GM12878 (cell line): ENCODE measurements around the gene HS6ST3. TPM values are rescaled to one million over a fixed set of nuclear protein-coding genes. Genes with fewer than 3 reads are reported as not detected.

ENCODE experiments used
- ATAC-seq: fragments of 200-7000 bp; cut with Tn5 transposase; 3 replicates; pipeline ENCODE4 v1.9.1; 2020; ENCODE audit warnings: mild to moderate bottlenecking, moderate library complexity
- BruUV-seq: library from RNA; stranded (reverse); fragments of 400-500 nt; replicated peaks from 2 replicates; lab custom pipeline; 2021; lab: Mats Ljungman, UMichigan
- CTCF ChIA-PET: fragments of 300-600 bp; sonication (Branson Sonifier 250); formaldehyde crosslinking; extraction: SDS; loops from one replicate; lab custom pipeline; 2021; ENCODE audit warnings: inconsistent platforms; lab: Yijun Ruan, JAX
- POLR2A ChIA-PET: fragments of 350-600 bp; formaldehyde crosslinking; extraction: SDS; loops from one replicate; lab custom pipeline; 2021; ENCODE audit warnings: inconsistent platforms; lab: Charles Lee
- RAD21 ChIA-PET: fragments of 300-600 bp; sonication (Branson Sonifier 250); formaldehyde crosslinking; loops from one replicate; lab custom pipeline; 2023; ENCODE audit warnings: antibody characterized with exemption; ENCODE audit not compliant: unreplicated experiment; lab: Charles Lee
- SMC1A ChIA-PET: fragments of 300-600 bp; sonication (Branson Sonifier 250); formaldehyde crosslinking; loops from one replicate; lab custom pipeline; 2023; ENCODE audit not compliant: unreplicated experiment, uncharacterized antibody; lab: Charles Lee
- DNase-seq: peaks from one replicate; pipeline ENCODE4 v3.0.0-alpha.2; 2011; ENCODE audit warnings: low read depth, low spot score
- FAIRE-seq: peaks from 3 replicates; lab custom pipeline; 2011; peaks lifted over from hg19 to GRCh38; lab: Jason Lieb, UNC
- H2AFZ ChIP-seq: 2 replicates; pipeline ENCODE4 v1.6.0; 2011; ENCODE audit warnings: low read depth, low read length, control low read depth; ENCODE audit not compliant: control insufficient read depth
- H3K27ac ChIP-seq: 2 replicates; pipeline ENCODE4 v1.5.1; 2011; ENCODE audit warnings: control low read depth; ENCODE audit not compliant: control insufficient read depth, insufficient read depth
- H3K27me3 ChIP-seq, 2 experiments: replicated peaks in 1 of 2; 2 replicates each; pipeline versions ENCODE4 v1.6.0 to v1.6.1; 2011; ENCODE audit warnings: low read length in 1 of 2; ENCODE audit not compliant: control insufficient read depth in 2 of 2, insufficient read depth in 2 of 2
- H3K36me3 ChIP-seq, 2 experiments: 2 replicates each; pipeline ENCODE4 v1.5.1; 2011; ENCODE audit warnings: low read length in 1 of 2; ENCODE audit not compliant: control insufficient read depth in 2 of 2, insufficient read depth in 2 of 2
- H3K4me1 ChIP-seq: 2 replicates; pipeline ENCODE4 v1.6.1; 2011; ENCODE audit warnings: mild to moderate bottlenecking, low read length, moderate library complexity, mixed read lengths; ENCODE audit not compliant: control insufficient read depth, insufficient read depth
- H3K4me2 ChIP-seq: 2 replicates; pipeline ENCODE4 v1.6.0; 2011; ENCODE audit warnings: control low read depth; ENCODE audit not compliant: control insufficient read depth, insufficient read depth
- H3K4me3 ChIP-seq: fragments of 200-600 bp; sonication (generic); 2 replicates; pipeline ENCODE4 v1.5.1; 2016
- H3K79me2 ChIP-seq: 2 replicates; pipeline ENCODE4 v1.6.0; 2011; ENCODE audit warnings: low read length; ENCODE audit not compliant: control insufficient read depth, insufficient read depth
- H3K9ac ChIP-seq: 2 replicates; pipeline ENCODE4 v1.8.0; 2011; ENCODE audit warnings: low read length, control low read depth, mixed read lengths; ENCODE audit not compliant: control insufficient read depth, insufficient read depth
- H3K9me3 ChIP-seq: replicated peaks from 3 replicates; pipeline ENCODE4 v1.5.1; 2011; ENCODE audit warnings: mild to moderate bottlenecking, low read length; ENCODE audit not compliant: control insufficient read depth, insufficient read depth
- H4K20me1 ChIP-seq: 2 replicates; pipeline ENCODE4 v1.6.0; 2011; ENCODE audit not compliant: control insufficient read depth, insufficient read depth
- BACH1 ChIP-seq: fragments of 450-650 bp; IDR thresholded peaks from 2 replicates; pipeline ENCODE4 v1.6.1; 2017; ENCODE audit warnings: mild to moderate bottlenecking, borderline replicate concordance
- CBX5 ChIP-seq: sonication (generic); IDR thresholded peaks from 2 replicates; pipeline ENCODE4 v1.6.1; 2016; ENCODE audit warnings: low read depth, moderate library complexity, mild to moderate bottlenecking, inconsistent platforms
- FOS ChIP-seq: IDR thresholded peaks from 3 replicates; pipeline ENCODE4 v1.6.1; 2011; ENCODE audit warnings: borderline replicate concordance; ENCODE audit not compliant: insufficient read length; ENCODE audit errors: extremely low read depth
- LARP7 ChIP-seq: fragments of 450-650 bp; IDR thresholded peaks from 2 replicates; pipeline ENCODE4 v1.6.1; 2017; ENCODE audit warnings: mild to moderate bottlenecking
- RAD21 ChIP-seq: IDR thresholded peaks from 2 replicates; pipeline ENCODE4 v1.6.1; 2011; ENCODE audit warnings: mild to moderate bottlenecking, low read depth, low read length, moderate library complexity; ENCODE audit not compliant: insufficient read depth
- RBBP5 ChIP-seq: fragments of 200-600 bp; sonication (generic); conservative IDR thresholded peaks from 2 replicates; pipeline ENCODE4 v1.6.1; 2016
- SMC3 ChIP-seq: IDR thresholded peaks from 2 replicates; pipeline ENCODE4 v1.6.1; 2011; ENCODE audit warnings: low read length, improper control_type of control experiment, borderline replicate concordance
- TCF12 ChIP-seq: IDR thresholded peaks from 2 replicates; pipeline ENCODE4 v1.6.1; 2011; ENCODE audit warnings: low read depth, mild to moderate bottlenecking, low read length
- TCF7 ChIP-seq: IDR thresholded peaks from 2 replicates; pipeline ENCODE4 v1.6.1; 2014; ENCODE audit warnings: antibody characterized with exemption, borderline replicate concordance
- WGBS: methylation state at CpG from one replicate; pipeline ENCODE4 v1.1.6; 2016; ENCODE audit warnings: low lambda C conversion rate; ENCODE audit not compliant: insufficient replicate concordance, insufficient coverage; ENCODE audit errors: missing lambda C conversion rate; 5-methylcytosine and 5-hydroxymethylcytosine counted together
- in situ Hi-C: fragments of 300-500 bp; cut with MboI; formaldehyde crosslinking; loops from 9 replicates; pipeline ENCODE4 v1.14.3; 2018; ENCODE audit warnings: mixed read lengths
- intact Hi-C: fragments of 100-400 bp; cut with micrococcal nuclease; formaldehyde crosslinking; loops from one replicate; pipeline ENCODE4 v1.14.2; 2022; ENCODE audit not compliant: unreplicated experiment
- polyA plus RNA-seq, 11 experiments: library from polyadenylated mRNA; depleted of rRNA in 4 of 11; unstranded in 6 of 11; stranded (reverse) in 5 of 11; fragments of >200 nt; fragmentation: Nextera tagmentation in 4 of 11; fragmentation: Illumina TruSeq in 1 of 11; extraction: Ambion mirVana in 4 of 11; extraction: Trizol in 1 of 11; gene quantifications; 1 replicate in 1 of 11; 2 replicates in 10 of 11; pipeline versions ENCODE4 v1.2.1 to v1.2.3, GENCODE V29; 2011 to 2016; ENCODE audit warnings: inconsistent platforms in 2 of 11, missing spikeins in 2 of 11, low read depth in 1 of 11
- total RNA-seq, 4 experiments: library from RNA; depleted of rRNA in 3 of 4; stranded (reverse); fragments of >200 nt in 3 of 4; fragmentation: Illumina TruSeq in 1 of 4; extraction: Trizol in 1 of 4; gene quantifications; 2 replicates each; pipeline versions ENCODE4 v1.2.1 to v1.2.3, GENCODE V29; 2013 to 2021
- TF ChIP-seq, protein P1 (sequence below), 3 experiments: IDR thresholded peaks in 2 of 3; conservative IDR thresholded peaks in 1 of 3; 2 replicates each; pipeline ENCODE4 v1.5.1; 2011; ENCODE audit warnings: low read depth in 3 of 3, low read length in 3 of 3, mild to moderate bottlenecking in 3 of 3, control low read depth in 2 of 3, moderate library complexity in 2 of 3, inconsistent platforms in 1 of 3, mixed read lengths in 1 of 3; ENCODE audit not compliant: control insufficient read depth in 2 of 3, insufficient read depth in 1 of 3; ENCODE audit errors: extremely low read depth in 1 of 3
- TF ChIP-seq, protein P2 (sequence below): fragments of 450-650 bp; IDR thresholded peaks from 2 replicates; pipeline ENCODE4 v1.6.1; 2014; ENCODE audit warnings: mild to moderate bottlenecking
- TF ChIP-seq, protein P3 (sequence below): fragments of 450-650 bp; IDR thresholded peaks from 2 replicates; pipeline ENCODE4 v1.6.1; 2017; ENCODE audit warnings: antibody characterized with exemption, mild to moderate bottlenecking, moderate library complexity

The HS6ST3 gene
- total and polyA plus RNA-seq, 10 of the 15 experiments (the other 5 are each of a cell fraction or from before 2014, with no cell fraction given), result under 0.01 to 2.9 TPM; not detected in 8

DNA sequence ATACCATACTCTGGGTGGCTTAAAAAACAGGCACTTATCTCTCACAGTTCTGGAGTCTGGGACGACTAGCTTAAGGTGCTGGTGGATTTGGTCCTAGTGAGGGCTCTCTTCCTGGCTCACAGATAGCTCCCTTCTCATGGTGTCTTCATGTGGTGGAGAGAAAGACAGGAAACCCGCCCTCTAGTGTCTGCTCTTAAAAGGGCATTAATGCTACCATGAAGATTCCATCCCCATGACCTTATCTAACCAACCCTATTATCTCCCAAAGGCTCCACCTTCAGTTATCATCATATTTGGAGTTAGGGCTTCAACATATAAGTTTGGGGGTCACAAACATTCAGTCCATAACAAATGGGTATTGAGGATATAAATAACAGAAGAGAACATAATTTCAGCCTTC lies 139.4 kb downstream of the HS6ST3 start:
- H3K79me2 ChIP-seq, result no peaks in the 10 kb centered on the region
- no peaks in the 10 kb centered on the region for H3K36me3 ChIP-seq
- ChIA-PET RAD21 (interaction anchor here (0.7 to 1.1 kb wide), 2 partner anchors 15 to 209 kb away, joined by 4 to 9 read pairs; no protein-coding TSS in a partner anchor), POLR2A (no interaction called here), CTCF (interaction anchor here (0.7 to 2.9 kb wide), 10 partner anchors 8 to 209 kb away, joined by 3 to 36 read pairs (median 4); no protein-coding TSS in a partner anchor), SMC1A (interaction anchor here (0.5 to 1.5 kb wide), 3 partner anchors 26 to 209 kb away, joined by 3 to 11 read pairs (median 3); no protein-coding TSS in a partner anchor)
- H3K27me3 ChIP-seq, result no peaks in the 10 kb centered on the region
- in situ Hi-C loops, result loop anchor here (10.0 kb wide), 1 partner anchor 205 kb away; no protein-coding TSS in a partner anchor
- WGBS, result 0% methylated on average over 2 of the region's 2 CpGs
- no peak overlapping the region for H3K4me3 ChIP-seq
- H3K9me3 ChIP-seq, result no peaks in the 10 kb centered on the region
- FAIRE-seq (no peak), DNase-seq (no peak), ATAC-seq (peak; percentile 83)
- H3K4me1 ChIP-seq, result no peaks in the 10 kb centered on the region
- TF ChIP-seq, protein P1, sequence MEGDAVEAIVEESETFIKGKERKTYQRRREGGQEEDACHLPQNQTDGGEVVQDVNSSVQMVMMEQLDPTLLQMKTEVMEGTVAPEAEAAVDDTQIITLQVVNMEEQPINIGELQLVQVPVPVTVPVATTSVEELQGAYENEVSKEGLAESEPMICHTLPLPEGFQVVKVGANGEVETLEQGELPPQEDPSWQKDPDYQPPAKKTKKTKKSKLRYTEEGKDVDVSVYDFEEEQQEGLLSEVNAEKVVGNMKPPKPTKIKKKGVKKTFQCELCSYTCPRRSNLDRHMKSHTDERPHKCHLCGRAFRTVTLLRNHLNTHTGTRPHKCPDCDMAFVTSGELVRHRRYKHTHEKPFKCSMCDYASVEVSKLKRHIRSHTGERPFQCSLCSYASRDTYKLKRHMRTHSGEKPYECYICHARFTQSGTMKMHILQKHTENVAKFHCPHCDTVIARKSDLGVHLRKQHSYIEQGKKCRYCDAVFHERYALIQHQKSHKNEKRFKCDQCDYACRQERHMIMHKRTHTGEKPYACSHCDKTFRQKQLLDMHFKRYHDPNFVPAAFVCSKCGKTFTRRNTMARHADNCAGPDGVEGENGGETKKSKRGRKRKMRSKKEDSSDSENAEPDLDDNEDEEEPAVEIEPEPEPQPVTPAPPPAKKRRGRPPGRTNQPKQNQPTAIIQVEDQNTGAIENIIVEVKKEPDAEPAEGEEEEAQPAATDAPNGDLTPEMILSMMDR (IDR thresholded peaks at IDR 0.05 in 2 of 3, conservative IDR thresholded peaks at IDR 0.05 in 1 of 3; ENCODE audit: control insufficient read depth in 2 of 3, extremely low read depth in 1 of 3, insufficient read depth in 1 of 3, low read depth in 3 of 3, low read length in 3 of 3), result peak; percentile 51 to 55 (median 54)
- TF ChIP-seq RAD21, result peak; percentile 38
- peak; percentile 38; the same call in 1 of the 2 replicates for TF ChIP-seq SMC3
- no peak for TF ChIP-seq CBX5
- H3K27ac ChIP-seq, result no peak overlapping the region
- H3K4me2 ChIP-seq, result no peak overlapping the region
- no peak overlapping the region for H3K9ac ChIP-seq
- no peak overlapping the region for H2AFZ ChIP-seq
- BruUV-seq, result no TSS peak
- no peaks in the 10 kb centered on the region for H4K20me1 ChIP-seq
- intact Hi-C loops, result loop anchor here (1.0 kb wide), 1 partner anchor 209 kb away; no protein-coding TSS in a partner anchor

DNA sequence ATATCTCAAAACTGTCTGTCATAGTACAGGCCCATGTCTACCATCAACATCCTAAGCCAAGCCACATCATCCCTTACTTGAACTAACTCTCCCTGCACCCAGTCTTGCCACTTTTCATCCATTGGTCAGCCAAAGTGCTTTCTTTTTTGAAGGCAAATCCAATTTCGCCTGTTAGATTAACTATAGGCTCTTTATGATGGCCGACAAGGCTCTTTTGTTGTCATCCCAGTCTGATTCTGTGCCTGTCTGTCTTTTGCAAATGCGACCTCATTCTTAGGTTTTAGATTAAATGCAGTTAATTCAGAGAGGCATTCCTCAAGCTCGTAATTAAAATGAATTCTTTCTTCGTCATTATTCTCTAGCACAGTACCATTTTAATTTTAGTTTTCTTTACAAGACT lies 148.3 kb downstream of the HS6ST3 start:
- no peak for DNase-seq
- in situ Hi-C loops, result no loop called here
- Histone ChIP-seq H3K27me3 (no peaks in the 10 kb centered on the region), H3K79me2 (no peaks in the 10 kb centered on the region), H3K9me3 (no peaks in the 10 kb centered on the region), H3K4me3 (no peak overlapping the region), H4K20me1 (no peaks in the 10 kb centered on the region), H2AFZ (no peak overlapping the region), H3K4me1 (no peaks in the 10 kb centered on the region), H3K4me2 (no peak overlapping the region), H3K9ac (no peak overlapping the region), H3K36me3 (no peaks in the 10 kb centered on the region), H3K27ac (no peak overlapping the region)
- ChIA-PET POLR2A (no interaction called here), RAD21 (no interaction called here), SMC1A (no interaction called here), CTCF (interaction anchor here (1.3 kb wide), 1 partner anchor 9 kb away, joined by 7 read pairs; no protein-coding TSS in a partner anchor)
- intact Hi-C loops, result no loop called here
- WGBS, result 21% methylated on average over 5 of the region's 5 CpGs
- no peak for ATAC-seq
- FAIRE-seq, result no peak
- no TSS peak for BruUV-seq
- TF ChIP-seq TCF7 (no peak), FOS (no peak), TCF12 (no peak), LARP7 (no peak), RBBP5 (no peak), BACH1 (no peak)
- TF ChIP-seq, protein P2, sequence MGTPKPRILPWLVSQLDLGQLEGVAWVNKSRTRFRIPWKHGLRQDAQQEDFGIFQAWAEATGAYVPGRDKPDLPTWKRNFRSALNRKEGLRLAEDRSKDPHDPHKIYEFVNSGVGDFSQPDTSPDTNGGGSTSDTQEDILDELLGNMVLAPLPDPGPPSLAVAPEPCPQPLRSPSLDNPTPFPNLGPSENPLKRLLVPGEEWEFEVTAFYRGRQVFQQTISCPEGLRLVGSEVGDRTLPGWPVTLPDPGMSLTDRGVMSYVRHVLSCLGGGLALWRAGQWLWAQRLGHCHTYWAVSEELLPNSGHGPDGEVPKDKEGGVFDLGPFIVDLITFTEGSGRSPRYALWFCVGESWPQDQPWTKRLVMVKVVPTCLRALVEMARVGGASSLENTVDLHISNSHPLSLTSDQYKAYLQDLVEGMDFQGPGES, result no peak
- TF ChIP-seq, protein P3, sequence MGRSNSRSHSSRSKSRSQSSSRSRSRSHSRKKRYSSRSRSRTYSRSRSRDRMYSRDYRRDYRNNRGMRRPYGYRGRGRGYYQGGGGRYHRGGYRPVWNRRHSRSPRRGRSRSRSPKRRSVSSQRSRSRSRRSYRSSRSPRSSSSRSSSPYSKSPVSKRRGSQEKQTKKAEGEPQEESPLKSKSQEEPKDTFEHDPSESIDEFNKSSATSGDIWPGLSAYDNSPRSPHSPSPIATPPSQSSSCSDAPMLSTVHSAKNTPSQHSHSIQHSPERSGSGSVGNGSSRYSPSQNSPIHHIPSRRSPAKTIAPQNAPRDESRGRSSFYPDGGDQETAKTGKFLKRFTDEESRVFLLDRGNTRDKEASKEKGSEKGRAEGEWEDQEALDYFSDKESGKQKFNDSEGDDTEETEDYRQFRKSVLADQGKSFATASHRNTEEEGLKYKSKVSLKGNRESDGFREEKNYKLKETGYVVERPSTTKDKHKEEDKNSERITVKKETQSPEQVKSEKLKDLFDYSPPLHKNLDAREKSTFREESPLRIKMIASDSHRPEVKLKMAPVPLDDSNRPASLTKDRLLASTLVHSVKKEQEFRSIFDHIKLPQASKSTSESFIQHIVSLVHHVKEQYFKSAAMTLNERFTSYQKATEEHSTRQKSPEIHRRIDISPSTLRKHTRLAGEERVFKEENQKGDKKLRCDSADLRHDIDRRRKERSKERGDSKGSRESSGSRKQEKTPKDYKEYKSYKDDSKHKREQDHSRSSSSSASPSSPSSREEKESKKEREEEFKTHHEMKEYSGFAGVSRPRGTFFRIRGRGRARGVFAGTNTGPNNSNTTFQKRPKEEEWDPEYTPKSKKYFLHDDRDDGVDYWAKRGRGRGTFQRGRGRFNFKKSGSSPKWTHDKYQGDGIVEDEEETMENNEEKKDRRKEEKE, result no peak
